SH-SY5Y (cell line): ENCODE results near the gene OR2L3.

ENCODE experiments used
- GATA2 ChIP-seq: IDR thresholded peaks from 2 replicates; pipeline ENCODE4 v1.6.1; 2011; ENCODE audit warnings: mild to moderate bottlenecking, low read depth, low read length
- GATA3 ChIP-seq: IDR thresholded peaks from 2 replicates; pipeline ENCODE4 v1.6.1; 2011; ENCODE audit warnings: low read depth, mild to moderate bottlenecking, low read length, moderate library complexity

DNA sequence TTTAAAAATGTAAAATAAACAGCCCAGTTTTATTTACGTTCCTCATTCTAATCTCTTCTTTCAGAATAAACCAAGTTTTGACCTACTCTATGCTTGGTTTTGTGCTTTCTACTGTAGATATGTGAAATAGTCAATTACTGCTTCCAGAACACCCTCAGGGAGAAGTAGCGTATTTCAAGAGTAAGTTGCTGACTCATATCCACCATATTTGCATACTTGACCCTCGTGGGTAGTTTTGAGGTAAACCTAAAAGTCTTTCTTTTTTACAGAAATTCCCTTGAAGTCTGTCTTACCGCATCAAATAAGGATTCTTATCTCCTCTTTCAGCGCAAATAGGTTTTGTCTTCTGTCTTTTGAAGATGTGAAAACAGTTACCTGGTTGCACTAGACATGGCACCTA is 1.4 kb upstream of the OR2L3 start:
- no peak for TF ChIP-seq GATA2
- TF ChIP-seq GATA3: no peak
